Natural killer cell (primary cell): ENCODE data around the gene ZFHX2. TPM values are rescaled to one million over a fixed set of nuclear protein-coding genes. Genes with fewer than 3 reads are reported as not detected.

Source experiments
- ATAC-seq, 3 donors: fragments of 150-1000 bp in 2 of 3; fragments of 200-7000 bp in 1 of 3; cut with Tn5 transposase; 1 replicate in 1 of 3; 2 replicates in 2 of 3; pipeline ENCODE4 v1.10.0; 2021; ENCODE audit warnings: mild to moderate bottlenecking in 2 of 3, moderate library complexity in 2 of 3
- DNase-seq, 2 donors: peaks; one replicate each; pipeline versions ENCODE4 v3.0.0 to v3.0.0-alpha.2; 2013 to 2021; ENCODE audit warnings: mixed read lengths in 1 of 2
- H3K27ac ChIP-seq: one replicate; pipeline ENCODE4 v1.5.1; 2013; ENCODE audit warnings: mild to moderate bottlenecking, low read length
- H3K27me3 ChIP-seq: one replicate; pipeline ENCODE4 v1.6.1; 2013; ENCODE audit warnings: low read length; ENCODE audit not compliant: control insufficient read depth, insufficient read depth
- H3K36me3 ChIP-seq: one replicate; pipeline ENCODE4 v1.6.1; 2013; ENCODE audit warnings: low read length; ENCODE audit not compliant: control insufficient read depth, insufficient read depth
- H3K4me1 ChIP-seq: one replicate; pipeline ENCODE4 v1.6.1; 2013; ENCODE audit warnings: low read length; ENCODE audit not compliant: control insufficient read depth, insufficient read depth
- H3K4me3 ChIP-seq: one replicate; pipeline ENCODE4 v1.5.1; 2013; ENCODE audit warnings: low read length
- H3K9me3 ChIP-seq: one replicate; pipeline ENCODE4 v1.6.1; 2013; ENCODE audit warnings: low read length; ENCODE audit not compliant: control insufficient read depth, insufficient read depth
- H3K27ac Mint-ChIP-seq, 2 donors: one replicate each; pipeline ENCODE4 v1.8.0; 2022; ENCODE audit warnings: mild to moderate bottlenecking in 2 of 2, mixed read lengths in 2 of 2, moderate library complexity in 1 of 2
- H3K27me3 Mint-ChIP-seq, 2 donors: one replicate each; pipeline ENCODE4 v1.8.0; 2022; ENCODE audit warnings: low read depth in 2 of 2, mixed read lengths in 2 of 2
- H3K36me3 Mint-ChIP-seq: one replicate; pipeline ENCODE4 v1.8.0; 2022; ENCODE audit warnings: mixed read lengths
- H3K4me1 Mint-ChIP-seq, 2 donors: one replicate each; pipeline ENCODE4 v1.8.0; 2022; ENCODE audit warnings: mixed read lengths in 2 of 2
- H3K4me3 Mint-ChIP-seq: one replicate; pipeline ENCODE4 v1.8.0; 2022; ENCODE audit warnings: mild to moderate bottlenecking, moderate library complexity, mixed read lengths
- H3K9me3 Mint-ChIP-seq, 2 donors: one replicate each; pipeline ENCODE4 v1.8.0; 2022; ENCODE audit warnings: mixed read lengths in 2 of 2
- WGBS: methylation state at CpG from one replicate; pipeline ENCODE4 v1.1.7; 2013; ENCODE audit warnings: missing lambda C conversion rate; ENCODE audit not compliant: insufficient coverage; 5-methylcytosine and 5-hydroxymethylcytosine counted together
- intact Hi-C: fragments of 100-400 bp; cut with micrococcal nuclease; formaldehyde crosslinking; loops from one replicate; pipeline ENCODE4 v1.14.2; 2022
- total RNA-seq, 4 donors: library from RNA; stranded (reverse); fragments of 120-200 nt in 1 of 4; gene quantifications; one replicate each; pipeline versions ENCODE4 v1.2.3 to v1.2.4, GENCODE V29; 2013 to 2022
- TF ChIP-seq, protein P1 (sequence below): fragments of 200-600 bp; IDR thresholded peaks from one replicate; pipeline ENCODE4 v1.8.0; 2022; ENCODE audit warnings: antibody characterized with exemption

The ZFHX2 gene
- total RNA-seq, 3 donors from 2014 or later (not counting 1 experiment from before 2014, with no cell fraction given): 0.07 to 0.72 (median 0.45) TPM

- intact Hi-C loops: no loop called here
- ATAC-seq (no peak), DNase-seq (no peak)
- Mint-ChIP-seq H3K4me1 (peaks cover 0 to 5% of the 10 kb centered on the region in 2 donors), H3K27ac (no peak overlapping the region), H3K4me3 (peak overlapping the region; percentile 9), H3K27me3 (peaks cover 3 to 5% of the 10 kb centered on the region in 2 donors), H3K36me3 (peaks cover 15% of the 10 kb centered on the region), H3K9me3 (no peaks in the 10 kb centered on the region)
- 89% methylated on average over 1 of the region's 1 CpG for WGBS
- TF ChIP-seq, protein P1, sequence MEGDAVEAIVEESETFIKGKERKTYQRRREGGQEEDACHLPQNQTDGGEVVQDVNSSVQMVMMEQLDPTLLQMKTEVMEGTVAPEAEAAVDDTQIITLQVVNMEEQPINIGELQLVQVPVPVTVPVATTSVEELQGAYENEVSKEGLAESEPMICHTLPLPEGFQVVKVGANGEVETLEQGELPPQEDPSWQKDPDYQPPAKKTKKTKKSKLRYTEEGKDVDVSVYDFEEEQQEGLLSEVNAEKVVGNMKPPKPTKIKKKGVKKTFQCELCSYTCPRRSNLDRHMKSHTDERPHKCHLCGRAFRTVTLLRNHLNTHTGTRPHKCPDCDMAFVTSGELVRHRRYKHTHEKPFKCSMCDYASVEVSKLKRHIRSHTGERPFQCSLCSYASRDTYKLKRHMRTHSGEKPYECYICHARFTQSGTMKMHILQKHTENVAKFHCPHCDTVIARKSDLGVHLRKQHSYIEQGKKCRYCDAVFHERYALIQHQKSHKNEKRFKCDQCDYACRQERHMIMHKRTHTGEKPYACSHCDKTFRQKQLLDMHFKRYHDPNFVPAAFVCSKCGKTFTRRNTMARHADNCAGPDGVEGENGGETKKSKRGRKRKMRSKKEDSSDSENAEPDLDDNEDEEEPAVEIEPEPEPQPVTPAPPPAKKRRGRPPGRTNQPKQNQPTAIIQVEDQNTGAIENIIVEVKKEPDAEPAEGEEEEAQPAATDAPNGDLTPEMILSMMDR: no peak
- H3K27ac ChIP-seq: no peak overlapping the region
- H3K9me3 ChIP-seq: no peaks in the 10 kb centered on the region
- peaks cover 34% of the 10 kb centered on the region for H3K36me3 ChIP-seq
- H3K4me3 ChIP-seq: no peak overlapping the region
- H3K27me3 ChIP-seq: no peaks in the 10 kb centered on the region
- peaks cover 13% of the 10 kb centered on the region for H3K4me1 ChIP-seq
Observed at GRCh38 chr14:23470947-23471346, 80.6 kb downstream of the ZFHX2 start.

Other genes starting within 250 kb of the ZFHX2 start
- 10 to 100 TPM; 13.2 to 27.8 (median 25.1) TPM for gene PPP1R3E, start 248.9 kb downstream of the ZFHX2 start, total RNA-seq
- gene BCL2L2, start 244.9 kb downstream of the ZFHX2 start, total RNA-seq: 10 to 100 TPM; 13.8 to 25.3 (median 14.4) TPM
- gene PABPN1, start 230.3 kb downstream of the ZFHX2 start, total RNA-seq: 100 to 1,000 TPM; 226 to 261 (median 238) TPM
- under 1 TPM in 2 of 3 donors, not detected in 1; 0.28 to 1.00 TPM for gene SLC22A17, start 198.9 kb downstream of the ZFHX2 start, total RNA-seq
- gene EFS, start 186.6 kb downstream of the ZFHX2 start, total RNA-seq: not detected
- not detected for gene IL25, start 179.0 kb downstream of the ZFHX2 start, total RNA-seq
- 1 to 10 TPM in 2 of 3 donors, not detected in 1; 2.9 to 4.5 TPM for gene CMTM5, start 174.7 kb downstream of the ZFHX2 start, total RNA-seq
- gene MYH6, start 143.5 kb downstream of the ZFHX2 start, total RNA-seq: not detected
- not detected for gene MYH7, start 116.1 kb downstream of the ZFHX2 start, total RNA-seq
- gene NGDN, start 82.1 kb downstream of the ZFHX2 start, total RNA-seq: 100 to 1,000 TPM; 110 to 136 (median 126) TPM
- 10 to 100 TPM; 16.5 to 19.3 (median 19.1) TPM for gene THTPA, start 4.5 kb upstream of the ZFHX2 start, total RNA-seq
- 100 to 1,000 TPM; 219 to 296 (median 259) TPM for gene AP1G2, start 16.0 kb upstream of the ZFHX2 start, total RNA-seq
- under 1 TPM in 1 of 3 donors, not detected in 2; 0.25 TPM for gene JPH4, start 27.0 kb upstream of the ZFHX2 start, total RNA-seq
- under 1 TPM in 1 of 3 donors, not detected in 2; 0.50 TPM for gene DHRS2, start 84.6 kb upstream of the ZFHX2 start, total RNA-seq